ENCODE measurements around the gene CDHR2. TPM values are rescaled to one million over a fixed set of nuclear protein-coding genes. Genes with fewer than 3 reads are reported as not detected.

The CDHR2 gene
- total RNA-seq, 2 donors from 2014 or later: 0.12 TPM; not detected in 1

DNA sequence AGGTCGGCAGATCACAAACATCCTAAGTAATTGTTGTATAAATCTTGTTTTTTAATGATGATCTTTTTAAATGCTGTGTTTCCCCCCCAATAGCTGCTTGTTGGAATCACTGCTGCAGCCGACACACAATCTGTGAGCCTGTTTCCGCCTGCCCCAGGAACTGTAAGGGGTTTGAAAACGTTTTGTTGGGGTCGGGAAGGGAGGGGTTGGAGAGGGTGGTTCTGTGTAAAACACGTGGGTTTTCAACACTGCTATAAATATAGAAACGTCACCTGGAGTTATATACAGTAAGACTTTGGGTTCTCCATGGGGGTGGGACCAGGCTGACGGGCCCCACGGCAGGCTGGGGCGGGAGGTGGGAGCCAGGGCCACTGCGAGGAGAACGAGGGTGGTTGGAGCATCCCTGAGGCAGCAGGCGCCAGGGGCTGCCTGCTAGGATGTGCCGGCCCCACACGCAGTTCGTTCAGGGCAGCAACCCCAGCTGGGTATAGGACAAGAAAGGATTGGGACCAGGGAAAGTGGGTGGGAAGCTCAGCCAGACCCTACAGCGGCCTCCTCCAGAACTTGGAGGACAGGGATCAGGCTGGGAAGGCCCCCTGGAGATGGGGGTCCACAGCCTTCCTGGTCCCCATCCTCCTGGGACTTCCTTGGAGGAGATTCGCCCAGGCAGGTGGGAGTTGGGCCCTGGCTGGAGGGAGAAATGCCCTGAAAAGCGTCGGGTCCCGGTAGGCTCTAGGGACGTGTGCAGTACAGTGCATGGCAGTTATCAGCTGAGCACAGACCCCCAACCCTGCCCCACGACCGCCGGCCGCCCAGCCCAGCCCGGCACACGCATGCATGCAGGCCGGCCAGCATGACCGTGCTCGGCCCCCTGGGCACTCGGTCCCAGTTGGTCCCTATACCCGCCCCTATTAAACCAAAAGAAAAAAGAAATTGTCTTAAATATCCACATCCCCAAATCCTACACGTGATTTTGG lies 21.6 kb upstream of the CDHR2 start:
- Histone ChIP-seq H3K27ac (no peak overlapping the region), H3K4me3 (no peak overlapping the region), H3K36me3 (peaks cover 53% of the 10 kb centered on the region), H3K27me3 (no peaks in the 10 kb centered on the region), H3K9me3 (no peaks in the 10 kb centered on the region), H3K4me1 (peaks cover 0 to 28% of the 10 kb centered on the region in 2 donors)
- DNase-seq (ENCODE audit: low spot score): no peak
- TF ChIP-seq CTCF (IDR thresholded peaks at IDR 0.05): no peak

- Histone ChIP-seq H3K9me3 (no peaks in the 10 kb centered on the region), H3K27ac (no peak overlapping the region), H3K36me3 (peaks cover 53% of the 10 kb centered on the region), H3K27me3 (no peaks in the 10 kb centered on the region), H3K4me3 (no peak overlapping the region), H3K4me1 (peaks cover 0 to 35% of the 10 kb centered on the region in 2 donors)
- no peak for DNase-seq (ENCODE audit: low spot score)
- TF ChIP-seq CTCF (IDR thresholded peaks at IDR 0.05): no peak
Observed at GRCh38 chr5:176528301-176528700, 20.8 kb upstream of the CDHR2 start.

DNA sequence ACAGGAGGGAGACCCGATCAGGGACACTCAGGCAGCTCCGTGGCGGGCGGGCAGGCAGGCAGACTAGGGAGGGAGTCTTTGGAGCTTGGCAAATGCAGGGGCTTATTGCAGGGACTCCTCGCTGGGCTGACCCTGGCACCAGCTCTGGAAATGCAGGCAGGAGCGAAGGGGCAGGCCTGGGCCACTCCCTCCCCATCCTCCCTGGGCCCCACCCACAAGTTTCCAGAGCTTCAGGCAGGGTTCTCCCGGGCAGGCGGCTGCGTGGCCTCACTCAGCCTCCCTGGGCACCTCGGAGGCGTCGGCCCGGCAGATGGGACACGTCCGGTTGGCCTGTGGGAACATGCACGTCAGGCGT lies 20.4 kb upstream of the CDHR2 start:
- no peak for DNase-seq (ENCODE audit: low spot score)
- TF ChIP-seq CTCF (IDR thresholded peaks at IDR 0.05): no peak
- Histone ChIP-seq H3K36me3 (peaks cover 53% of the 10 kb centered on the region), H3K4me1 (peaks cover 0 to 40% of the 10 kb centered on the region in 2 donors), H3K9me3 (no peaks in the 10 kb centered on the region), H3K4me3 (no peak overlapping the region), H3K27me3 (no peaks in the 10 kb centered on the region), H3K27ac (no peak overlapping the region)

- Histone ChIP-seq H3K36me3 (peaks cover 53% of the 10 kb centered on the region), H3K4me3 (no peak overlapping the region), H3K4me1 (peaks cover 0 to 45% of the 10 kb centered on the region in 2 donors), H3K9me3 (no peaks in the 10 kb centered on the region), H3K27ac (no peak overlapping the region), H3K27me3 (no peaks in the 10 kb centered on the region)
- DNase-seq (ENCODE audit: low spot score): no peak
- TF ChIP-seq CTCF (IDR thresholded peaks at IDR 0.05): no peak
Observed at GRCh38 chr5:176529116-176529740, 19.9 kb upstream of the CDHR2 start.

DNA sequence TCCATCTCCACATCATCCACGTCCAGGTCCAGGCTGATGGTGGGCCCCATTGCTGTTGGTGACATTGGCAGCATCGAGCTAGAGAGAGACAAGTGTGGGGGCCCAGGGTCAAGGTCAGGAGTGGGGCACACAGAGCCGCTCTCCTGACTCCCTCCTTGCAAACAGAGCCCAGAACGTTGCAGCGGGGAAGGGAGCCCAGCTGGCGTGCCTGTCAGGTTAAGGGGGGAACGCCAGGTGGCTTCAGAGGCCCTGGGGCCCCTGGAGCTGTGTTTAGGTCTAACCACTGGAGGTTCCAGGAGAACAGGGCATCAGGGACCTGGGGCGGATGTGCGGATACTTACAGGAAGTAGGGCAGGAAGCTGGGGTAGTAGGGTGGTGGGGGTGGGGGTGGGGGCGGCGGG lies 19.4 kb upstream of the CDHR2 start:
- no peaks in the 10 kb centered on the region for H3K27me3 ChIP-seq
- no peaks in the 10 kb centered on the region for H3K9me3 ChIP-seq
- no peak for TF ChIP-seq CTCF (IDR thresholded peaks at IDR 0.05)
- H3K27ac ChIP-seq: no peak overlapping the region
- H3K4me1 ChIP-seq: peaks cover 0 to 50% of the 10 kb centered on the region in 2 donors
- DNase-seq (ENCODE audit: low spot score): no peak
- no peak overlapping the region for H3K4me3 ChIP-seq
- peaks cover 53% of the 10 kb centered on the region for H3K36me3 ChIP-seq

Measured in right atrium auricular region (tissue), 2 donors.